HEK293 (cell line): Measurements from ENCODE around the gene MATCAP1.

Experiments used
- HOXD13 ChIP-seq: sonication (generic); formaldehyde crosslinking; IDR thresholded peaks from 2 replicates; pipeline ENCODE4 v1.8.0; 2022; ENCODE audit warnings: missing genetic modification reagents, borderline replicate concordance
- KLF10 ChIP-seq: fragments of 450-650 bp; IDR thresholded peaks from 2 replicates; pipeline ENCODE4 v1.5.1; 2018; ENCODE audit warnings: missing biosample characterization, mild to moderate bottlenecking, missing genetic modification characterization
- RBAK ChIP-seq: fragments of 450-650 bp; formaldehyde crosslinking; IDR thresholded peaks from 2 replicates; pipeline ENCODE4 v1.5.1; 2016; ENCODE audit warnings: missing biosample characterization, missing genetic modification characterization
- SP2 ChIP-seq: fragments of 450-650 bp; formaldehyde crosslinking; IDR thresholded peaks from 2 replicates; pipeline ENCODE4 v1.5.1; 2016; ENCODE audit warnings: missing biosample characterization, missing genetic modification characterization
- YY1 ChIP-seq: fragments of 450-650 bp; formaldehyde crosslinking; IDR thresholded peaks from 2 replicates; pipeline ENCODE4 v1.5.1; 2018; ENCODE audit warnings: missing biosample characterization, missing genetic modification characterization
- ZBTB17 ChIP-seq: fragments of 450-650 bp; formaldehyde crosslinking; IDR thresholded peaks from 2 replicates; pipeline ENCODE4 v1.5.1; 2016; ENCODE audit warnings: missing biosample characterization, missing genetic modification characterization
- ZNF426 ChIP-seq: fragments of 450-650 bp; formaldehyde crosslinking; IDR thresholded peaks from 2 replicates; pipeline ENCODE4 v1.5.1; 2017; ENCODE audit warnings: missing biosample characterization, missing genetic modification characterization, mild to moderate bottlenecking, inconsistent platforms, moderate library complexity
- ZNF777 ChIP-seq: fragments of 450-650 bp; formaldehyde crosslinking; IDR thresholded peaks from 2 replicates; pipeline ENCODE4 v1.5.1; 2017; ENCODE audit warnings: missing biosample characterization, missing genetic modification characterization, borderline replicate concordance
- TF ChIP-seq, protein P1 (sequence below): fragments of 450-650 bp; formaldehyde crosslinking; IDR thresholded peaks from 2 replicates; pipeline ENCODE4 v1.5.1; 2016; ENCODE audit warnings: missing biosample characterization, missing genetic modification characterization

DNA sequence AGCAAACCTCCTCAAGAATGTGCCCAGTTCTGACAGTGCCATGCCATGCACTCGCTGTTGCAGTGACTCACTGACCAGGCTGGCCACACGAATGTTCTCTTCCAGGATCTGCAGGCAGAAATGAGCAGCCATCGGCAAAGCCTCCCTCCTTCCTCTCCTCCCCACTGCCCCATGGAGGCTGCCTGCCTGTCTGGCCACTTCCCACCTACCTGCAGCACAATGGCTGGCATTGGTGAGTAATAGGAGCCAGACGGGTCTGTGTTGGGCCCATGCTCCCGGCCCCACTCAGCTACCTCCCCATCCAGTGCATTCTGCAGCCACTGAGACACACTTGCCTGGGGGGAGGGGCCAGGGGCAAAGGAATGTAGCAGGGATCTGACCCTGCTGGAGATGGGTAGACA lies 2.8 kb upstream of the MATCAP1 start:
- TF ChIP-seq, protein P1, sequence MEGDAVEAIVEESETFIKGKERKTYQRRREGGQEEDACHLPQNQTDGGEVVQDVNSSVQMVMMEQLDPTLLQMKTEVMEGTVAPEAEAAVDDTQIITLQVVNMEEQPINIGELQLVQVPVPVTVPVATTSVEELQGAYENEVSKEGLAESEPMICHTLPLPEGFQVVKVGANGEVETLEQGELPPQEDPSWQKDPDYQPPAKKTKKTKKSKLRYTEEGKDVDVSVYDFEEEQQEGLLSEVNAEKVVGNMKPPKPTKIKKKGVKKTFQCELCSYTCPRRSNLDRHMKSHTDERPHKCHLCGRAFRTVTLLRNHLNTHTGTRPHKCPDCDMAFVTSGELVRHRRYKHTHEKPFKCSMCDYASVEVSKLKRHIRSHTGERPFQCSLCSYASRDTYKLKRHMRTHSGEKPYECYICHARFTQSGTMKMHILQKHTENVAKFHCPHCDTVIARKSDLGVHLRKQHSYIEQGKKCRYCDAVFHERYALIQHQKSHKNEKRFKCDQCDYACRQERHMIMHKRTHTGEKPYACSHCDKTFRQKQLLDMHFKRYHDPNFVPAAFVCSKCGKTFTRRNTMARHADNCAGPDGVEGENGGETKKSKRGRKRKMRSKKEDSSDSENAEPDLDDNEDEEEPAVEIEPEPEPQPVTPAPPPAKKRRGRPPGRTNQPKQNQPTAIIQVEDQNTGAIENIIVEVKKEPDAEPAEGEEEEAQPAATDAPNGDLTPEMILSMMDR (tag by site-specific recombination), result no peak
- no peak for TF ChIP-seq YY1 (tag by site-specific recombination)
- no peak for TF ChIP-seq KLF10 (tag by site-specific recombination)
- no peak for TF ChIP-seq RBAK (tag by site-specific recombination)
- TF ChIP-seq SP2, result no peak
- TF ChIP-seq HOXD13 (CRISPR knock-in tag), result no peak
- TF ChIP-seq ZBTB17 (tag by site-specific recombination), result no peak
- no peak for TF ChIP-seq ZNF426 (tag by site-specific recombination)
- no peak for TF ChIP-seq ZNF777 (tag by site-specific recombination)
